B cell (primary cell): Measurements from ENCODE around the gene SLC12A6. TPM values are rescaled to one million over a fixed set of nuclear protein-coding genes. Genes with fewer than 3 reads are reported as not detected.

ENCODE experiments used
- ATAC-seq: fragments of 200-7000 bp; cut with Tn5 transposase; one replicate; pipeline ENCODE4 v1.10.0; 2021; ENCODE audit warnings: low read depth, mild to moderate bottlenecking, moderate number of reproducible peaks, moderate library complexity
- CTCF ChIA-PET: fragments of 350-600 bp; sonication (Branson Sonifier 250); formaldehyde crosslinking; loops from one replicate; lab custom pipeline; 2021; ENCODE audit warnings: antibody characterized with exemption, inconsistent platforms; lab: Charles Lee
- POLR2A ChIA-PET: fragments of 350-600 bp; sonication (Branson Sonifier 250); formaldehyde crosslinking; loops from one replicate; lab custom pipeline; 2021; ENCODE audit warnings: antibody characterized with exemption; lab: Charles Lee
- DNase-seq: peaks from one replicate; pipeline ENCODE4 v3.0.0; 2013
- H2AFZ ChIP-seq: 2 replicates; pipeline ENCODE4 v1.6.1; 2012; ENCODE audit warnings: mild to moderate bottlenecking, low read depth, low read length; ENCODE audit not compliant: insufficient read depth, poor library complexity, severe bottlenecking
- H3K27ac ChIP-seq, 2 donors: 1 replicate in 1 of 2; 2 replicates in 1 of 2; pipeline ENCODE4 v1.5.1; 2012 to 2013; ENCODE audit warnings: low read length in 2 of 2, mild to moderate bottlenecking in 2 of 2, moderate library complexity in 1 of 2
- H3K27me3 ChIP-seq, 4 experiments: fragments of 200-600 bp in 1 of 4; sonication (generic) in 1 of 4; replicated peaks in 1 of 4; 1 replicate in 2 of 4; 2 replicates in 2 of 4; pipeline versions ENCODE4 v1.6.1 to v1.7.0; 2013 to 2016; ENCODE audit warnings: low read length in 3 of 4, mild to moderate bottlenecking in 2 of 4, mixed read lengths in 1 of 4, moderate library complexity in 1 of 4; ENCODE audit not compliant: insufficient read depth in 4 of 4, control insufficient read depth in 3 of 4; ENCODE audit errors: control extremely low read depth in 1 of 4
- H3K36me3 ChIP-seq, 2 experiments: replicated peaks in 1 of 2; 1 replicate in 1 of 2; 2 replicates in 1 of 2; pipeline versions ENCODE4 v1.6.1 to v1.7.1; 2013; ENCODE audit warnings: low read length in 1 of 2; ENCODE audit not compliant: insufficient read depth in 2 of 2, control insufficient read depth in 1 of 2; ENCODE audit errors: control extremely low read depth in 1 of 2, extremely low read depth in 1 of 2
- H3K4me1 ChIP-seq, 2 donors: fragments of 200-600 bp in 1 of 2; sonication (generic) in 1 of 2; 1 replicate in 1 of 2; 2 replicates in 1 of 2; pipeline versions ENCODE4 v1.5.1 to v1.6.1; 2013 to 2017; ENCODE audit warnings: low read length in 2 of 2; ENCODE audit not compliant: control insufficient read depth in 2 of 2, insufficient read depth in 2 of 2
- H3K4me2 ChIP-seq: replicated peaks from 2 replicates; pipeline ENCODE3; 2012; ENCODE audit warnings: mild to moderate bottlenecking, low read depth, low read length; ENCODE audit not compliant: poor library complexity, severe bottlenecking
- H3K4me3 ChIP-seq, 5 experiments: fragments of 200-600 bp in 1 of 5; sonication (generic) in 1 of 5; 1 replicate in 3 of 5; 2 replicates in 2 of 5; pipeline versions ENCODE4 v1.5.1 to v1.7.0; 2011 to 2016; ENCODE audit warnings: low read length in 4 of 5, mild to moderate bottlenecking in 4 of 5, low read depth in 2 of 5, control low read depth in 1 of 5, moderate library complexity in 1 of 5; ENCODE audit not compliant: insufficient read depth in 1 of 5; ENCODE audit errors: control extremely low read depth in 1 of 5, extremely low read depth in 1 of 5
- H3K79me2 ChIP-seq: fragments of 200-600 bp; sonication (generic); one replicate; pipeline ENCODE4 v1.6.0; 2016; ENCODE audit warnings: low read length; ENCODE audit not compliant: control insufficient read depth, insufficient read depth
- H3K9ac ChIP-seq: fragments of 200-600 bp; sonication (generic); 2 replicates; pipeline ENCODE4 v1.6.1; 2017; ENCODE audit warnings: mild to moderate bottlenecking, low read length, moderate library complexity
- H3K9me3 ChIP-seq, 3 donors: one replicate each; pipeline versions ENCODE4 v1.6.1 to v1.7.1; 2013; ENCODE audit warnings: low read length in 2 of 3; ENCODE audit not compliant: control insufficient read depth in 2 of 3, insufficient read depth in 1 of 3; ENCODE audit errors: control extremely low read depth in 1 of 3
- H4K20me1 ChIP-seq: 2 replicates; pipeline ENCODE4 v1.6.0; 2012; ENCODE audit warnings: mild to moderate bottlenecking, low read length; ENCODE audit not compliant: insufficient read depth, control insufficient read depth, poor library complexity, severe bottlenecking
- H3K27ac Mint-ChIP-seq: one replicate; pipeline ENCODE4 v1.8.0; 2021; ENCODE audit warnings: mixed read lengths
- H3K27me3 Mint-ChIP-seq: one replicate; pipeline ENCODE4 v1.8.0; 2021; ENCODE audit warnings: mixed read lengths
- H3K4me1 Mint-ChIP-seq: one replicate; pipeline ENCODE4 v1.8.0; 2021; ENCODE audit warnings: mixed read lengths
- H3K4me3 Mint-ChIP-seq: one replicate; pipeline ENCODE4 v1.8.0; 2021; ENCODE audit warnings: mixed read lengths
- H3K9me3 Mint-ChIP-seq: one replicate; pipeline ENCODE4 v1.8.0; 2022; ENCODE audit warnings: mixed read lengths; ENCODE audit not compliant: insufficient read depth
- EZH2 ChIP-seq: IDR thresholded peaks from 2 replicates; pipeline ENCODE4 v1.6.1; 2012; ENCODE audit warnings: borderline replicate concordance, low read depth, mild to moderate bottlenecking, moderate library complexity, low read length; ENCODE audit not compliant: insufficient read depth, poor library complexity, severe bottlenecking
- WGBS: methylation state at CpG from one replicate; pipeline ENCODE4 v1.1.5; 2013; ENCODE audit warnings: missing lambda C conversion rate; ENCODE audit not compliant: insufficient coverage; 5-methylcytosine and 5-hydroxymethylcytosine counted together
- intact Hi-C: fragments of 100-400 bp; cut with micrococcal nuclease; formaldehyde crosslinking; loops from one replicate; pipeline ENCODE4 v1.10.0; 2022
- polyA plus RNA-seq: library from polyadenylated mRNA; depleted of rRNA; stranded (reverse); fragments of >200 nt; gene quantifications from 2 replicates; pipeline ENCODE4 v1.2.3, GENCODE V29; 2012
- total RNA-seq, 2 donors: library from RNA; stranded (reverse); fragments of 120-200 nt in 1 of 2; gene quantifications; 1 replicate in 1 of 2; 2 replicates in 1 of 2; pipeline versions ENCODE4 v1.2.3 to v1.2.4, GENCODE V29; 2013 to 2022
- TF ChIP-seq, protein P1 (sequence below): fragments of 200-600 bp; IDR thresholded peaks from one replicate; pipeline ENCODE4 v1.8.0; 2022; ENCODE audit warnings: antibody characterized with exemption, mild to moderate bottlenecking

SLC12A6 gene
- total and polyA plus RNA-seq, 2 donors (not counting 1 experiment from before 2014, with no cell fraction given), result 75.8 to 141 TPM

DNA sequence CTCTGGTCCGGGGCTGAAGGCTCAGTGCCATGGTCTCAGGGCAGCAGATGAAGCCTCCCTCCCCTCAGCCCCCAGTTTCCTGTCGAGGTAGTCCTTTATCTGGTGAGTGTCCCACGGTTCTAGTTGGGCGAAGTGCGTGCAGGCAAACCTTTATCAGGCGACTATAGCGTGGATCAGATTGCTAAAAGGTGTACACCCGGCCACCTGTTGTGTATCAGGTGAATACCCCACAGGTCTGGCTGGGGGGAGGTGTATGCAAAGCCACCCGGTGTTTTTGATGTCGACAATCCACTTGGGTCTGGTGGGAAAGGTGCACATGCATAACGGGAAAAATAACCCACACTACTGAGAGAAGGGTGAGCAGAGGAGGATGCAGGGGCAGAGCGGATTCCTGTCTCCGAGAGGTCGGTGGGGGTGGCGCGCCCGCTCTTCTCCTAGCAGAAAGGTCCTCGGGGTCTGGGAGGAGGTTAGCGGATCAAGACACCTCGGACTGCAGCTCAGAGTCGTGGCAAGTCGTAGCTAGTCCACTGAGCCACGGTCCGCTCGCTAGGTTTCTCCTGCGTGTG lies 507 bp downstream of the SLC12A6 start:
- ChIA-PET POLR2A (interaction anchor here (0.5 to 2.2 kb wide), 4 partner anchors 8 to 284 kb away, joined by 3 to 21 read pairs (median 8); partner anchors contain the start of gene LPCAT4), CTCF (interaction anchor here (0.8 to 5.3 kb wide), 7 partner anchors 9 to 251 kb away, joined by 3 to 37 read pairs (median 5); partner anchors contain the start of genes EMC4 and LPCAT4)
- H3K36me3 ChIP-seq, result peaks cover 0 to 26% of the 10 kb centered on the region in 2 experiments
- H3K4me1 ChIP-seq, result peaks cover 38 to 40% of the 10 kb centered on the region in 2 donors
- H3K27me3 ChIP-seq, result no peaks in the 10 kb centered on the region
- peak overlapping the region; percentile 80 for H2AFZ ChIP-seq
- peak overlapping the region; percentile 87 to 93 for H3K27ac ChIP-seq
- H3K9ac ChIP-seq, result peak overlapping the region; percentile 98
- under 1% methylated on average over 23 of the region's 26 CpGs for WGBS
- H3K4me1 Mint-ChIP-seq, result peaks cover 54% of the 10 kb centered on the region
- H3K27me3 Mint-ChIP-seq, result no peaks in the 10 kb centered on the region
- TF ChIP-seq, protein P1, sequence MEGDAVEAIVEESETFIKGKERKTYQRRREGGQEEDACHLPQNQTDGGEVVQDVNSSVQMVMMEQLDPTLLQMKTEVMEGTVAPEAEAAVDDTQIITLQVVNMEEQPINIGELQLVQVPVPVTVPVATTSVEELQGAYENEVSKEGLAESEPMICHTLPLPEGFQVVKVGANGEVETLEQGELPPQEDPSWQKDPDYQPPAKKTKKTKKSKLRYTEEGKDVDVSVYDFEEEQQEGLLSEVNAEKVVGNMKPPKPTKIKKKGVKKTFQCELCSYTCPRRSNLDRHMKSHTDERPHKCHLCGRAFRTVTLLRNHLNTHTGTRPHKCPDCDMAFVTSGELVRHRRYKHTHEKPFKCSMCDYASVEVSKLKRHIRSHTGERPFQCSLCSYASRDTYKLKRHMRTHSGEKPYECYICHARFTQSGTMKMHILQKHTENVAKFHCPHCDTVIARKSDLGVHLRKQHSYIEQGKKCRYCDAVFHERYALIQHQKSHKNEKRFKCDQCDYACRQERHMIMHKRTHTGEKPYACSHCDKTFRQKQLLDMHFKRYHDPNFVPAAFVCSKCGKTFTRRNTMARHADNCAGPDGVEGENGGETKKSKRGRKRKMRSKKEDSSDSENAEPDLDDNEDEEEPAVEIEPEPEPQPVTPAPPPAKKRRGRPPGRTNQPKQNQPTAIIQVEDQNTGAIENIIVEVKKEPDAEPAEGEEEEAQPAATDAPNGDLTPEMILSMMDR, result no peak
- TF ChIP-seq EZH2, result no peak
- peak overlapping the region; percentile 96 to 98 (median 97) for H3K4me3 ChIP-seq
- H3K4me3 Mint-ChIP-seq, result peak overlapping the region; percentile 100
- no peaks in the 10 kb centered on the region for H4K20me1 ChIP-seq
- peaks cover 98% of the 10 kb centered on the region for H3K79me2 ChIP-seq
- DNase-seq (peak; percentile 62), ATAC-seq (peak; percentile 0)
- H3K9me3 ChIP-seq, result no peaks in the 10 kb centered on the region
- H3K27ac Mint-ChIP-seq, result peak overlapping the region; percentile 99
- intact Hi-C loops, result loop anchor here (1.0 to 10.0 kb wide), 3 partner anchors 30 to 648 kb away; partner anchors contain the start of genes AVEN, LPCAT4 and ZNF770
- no peaks in the 10 kb centered on the region for H3K9me3 Mint-ChIP-seq
- peak overlapping the region; percentile 85 for H3K4me2 ChIP-seq
